ENCODE data around the gene ACOXL. TPM values are rescaled to one million over a fixed set of nuclear protein-coding genes. Genes with fewer than 3 reads are reported as not detected.

ACOXL gene
- total RNA-seq, 2 experiments from 2014 or later: not detected

GRCh38 chr2:110979471-110980338 is 247.3 kb downstream of the ACOXL start:
- H3K4me3 Mint-ChIP-seq: no peak overlapping the region
- H3K27ac Mint-ChIP-seq: no peak overlapping the region
- H3K4me1 Mint-ChIP-seq: peaks cover 4% of the 10 kb centered on the region
- peaks cover 7% of the 10 kb centered on the region for H3K27me3 Mint-ChIP-seq
- ATAC-seq (ENCODE audit: low read depth) (no peak), DNase-seq (no peak)
- no peaks in the 10 kb centered on the region for H3K9me3 Mint-ChIP-seq
- POLR2A ChIA-PET: no interaction called here
- H3K36me3 Mint-ChIP-seq: no peaks in the 10 kb centered on the region

GRCh38 chr2:110980339-110981062 is 248.1 kb downstream of the ACOXL start:
- Mint-ChIP-seq H3K4me3 (no peak overlapping the region), H3K9me3 (no peaks in the 10 kb centered on the region), H3K36me3 (no peaks in the 10 kb centered on the region), H3K4me1 (peaks cover 4% of the 10 kb centered on the region), H3K27me3 (peaks cover 7% of the 10 kb centered on the region), H3K27ac (no peak overlapping the region)
- ATAC-seq (ENCODE audit: low read depth) (no peak), DNase-seq (no peak)
- POLR2A ChIA-PET: no interaction called here

GRCh38 chr2:110983133-110983532 is 250.8 kb downstream of the ACOXL start:
- H3K36me3 Mint-ChIP-seq: no peaks in the 10 kb centered on the region
- no peak overlapping the region for H3K4me3 Mint-ChIP-seq
- no peak for ATAC-seq (ENCODE audit: low read depth)
- H3K9me3 Mint-ChIP-seq: no peaks in the 10 kb centered on the region
- peaks cover 5% of the 10 kb centered on the region for H3K27me3 Mint-ChIP-seq
- no peak for DNase-seq
- H3K4me1 Mint-ChIP-seq: peaks cover 4% of the 10 kb centered on the region
- POLR2A ChIA-PET: no interaction called here
- H3K27ac Mint-ChIP-seq: no peak overlapping the region

- POLR2A ChIA-PET: no interaction called here
- H3K27ac Mint-ChIP-seq: no peak overlapping the region
- no peak for ATAC-seq (ENCODE audit: low read depth)
- peaks cover 3% of the 10 kb centered on the region for H3K9me3 Mint-ChIP-seq
- H3K4me1 Mint-ChIP-seq: peaks cover 4% of the 10 kb centered on the region
- peaks cover 3% of the 10 kb centered on the region for H3K36me3 Mint-ChIP-seq
- H3K27me3 Mint-ChIP-seq: peaks cover 5% of the 10 kb centered on the region
- DNase-seq: no peak
- H3K4me3 Mint-ChIP-seq: no peak overlapping the region
Measured at GRCh38 chr2:110984694-110985490, 252.5 kb downstream of the ACOXL start.

- no peak overlapping the region for H3K4me3 Mint-ChIP-seq
- ATAC-seq (ENCODE audit: low read depth): no peak
- H3K27ac Mint-ChIP-seq: no peak overlapping the region
- peaks cover 3% of the 10 kb centered on the region for H3K36me3 Mint-ChIP-seq
- no peak for DNase-seq
- peaks cover 2% of the 10 kb centered on the region for H3K27me3 Mint-ChIP-seq
- POLR2A ChIA-PET: no interaction called here
- H3K4me1 Mint-ChIP-seq: peaks cover 20% of the 10 kb centered on the region
- peaks cover 7% of the 10 kb centered on the region for H3K9me3 Mint-ChIP-seq
Measured at GRCh38 chr2:110990440-110990839, 258.1 kb downstream of the ACOXL start.

- peaks cover 20% of the 10 kb centered on the region for H3K4me1 Mint-ChIP-seq
- H3K9me3 Mint-ChIP-seq: peaks cover 7% of the 10 kb centered on the region
- POLR2A ChIA-PET: no interaction called here
- peaks cover 3% of the 10 kb centered on the region for H3K36me3 Mint-ChIP-seq
- no peak overlapping the region for H3K4me3 Mint-ChIP-seq
- peaks cover 3% of the 10 kb centered on the region for H3K27me3 Mint-ChIP-seq
- no peak overlapping the region for H3K27ac Mint-ChIP-seq
- DNase-seq: no peak
- ATAC-seq (ENCODE audit: low read depth): no peak
Measured at GRCh38 chr2:110991911-110992310, 259.5 kb downstream of the ACOXL start.

GRCh38 chr2:110992886-110993285 is 260.5 kb downstream of the ACOXL start:
- no peak overlapping the region for H3K27ac Mint-ChIP-seq
- POLR2A ChIA-PET: no interaction called here
- peaks cover 6% of the 10 kb centered on the region for H3K27me3 Mint-ChIP-seq
- ATAC-seq (ENCODE audit: low read depth): no peak
- no peak overlapping the region for H3K4me3 Mint-ChIP-seq
- H3K36me3 Mint-ChIP-seq: peaks cover 3% of the 10 kb centered on the region
- H3K9me3 Mint-ChIP-seq: peaks cover 7% of the 10 kb centered on the region
- no peak for DNase-seq
- peaks cover 20% of the 10 kb centered on the region for H3K4me1 Mint-ChIP-seq

GRCh38 chr2:110993557-110994231 is 261.3 kb downstream of the ACOXL start:
- DNase-seq: no peak
- Mint-ChIP-seq H3K4me3 (peak overlapping the region; percentile 45), H3K36me3 (peaks cover 2% of the 10 kb centered on the region), H3K27me3 (peaks cover 6% of the 10 kb centered on the region), H3K9me3 (peaks cover 5% of the 10 kb centered on the region), H3K27ac (no peak overlapping the region), H3K4me1 (peaks cover 20% of the 10 kb centered on the region)
- ATAC-seq (ENCODE audit: low read depth): no peak
- POLR2A ChIA-PET: no interaction called here

GRCh38 chr2:110994250-110994961 is 262.0 kb downstream of the ACOXL start:
- Mint-ChIP-seq H3K9me3 (peaks cover 4% of the 10 kb centered on the region), H3K36me3 (no peaks in the 10 kb centered on the region), H3K27ac (no peak overlapping the region), H3K27me3 (peaks cover 6% of the 10 kb centered on the region), H3K4me3 (peak overlapping the region; percentile 45), H3K4me1 (peaks cover 20% of the 10 kb centered on the region)
- DNase-seq (no peak), ATAC-seq (ENCODE audit: low read depth) (peak; percentile 39)
- POLR2A ChIA-PET: no interaction called here

- ATAC-seq (ENCODE audit: low read depth): no peak
- POLR2A ChIA-PET: no interaction called here
- Mint-ChIP-seq H3K9me3 (peaks cover 8% of the 10 kb centered on the region), H3K36me3 (no peaks in the 10 kb centered on the region), H3K27me3 (peaks cover 10% of the 10 kb centered on the region), H3K4me1 (peaks cover 24% of the 10 kb centered on the region), H3K27ac (no peak overlapping the region), H3K4me3 (no peak overlapping the region)
- DNase-seq: no peak
Measured at GRCh38 chr2:110995911-110996310, 263.5 kb downstream of the ACOXL start.

- peaks cover 15% of the 10 kb centered on the region for H3K27me3 Mint-ChIP-seq
- no peak overlapping the region for H3K4me3 Mint-ChIP-seq
- H3K9me3 Mint-ChIP-seq: peaks cover 7% of the 10 kb centered on the region
- H3K36me3 Mint-ChIP-seq: peaks cover 4% of the 10 kb centered on the region
- POLR2A ChIA-PET: no interaction called here
- ATAC-seq (ENCODE audit: low read depth) (no peak), DNase-seq (no peak)
- H3K4me1 Mint-ChIP-seq: peaks cover 25% of the 10 kb centered on the region
- no peak overlapping the region for H3K27ac Mint-ChIP-seq
Measured at GRCh38 chr2:110997331-110998045, 265.1 kb downstream of the ACOXL start.

GRCh38 chr2:110998311-110998710 is 265.9 kb downstream of the ACOXL start:
- peaks cover 7% of the 10 kb centered on the region for H3K9me3 Mint-ChIP-seq
- POLR2A ChIA-PET: no interaction called here
- H3K27me3 Mint-ChIP-seq: peaks cover 15% of the 10 kb centered on the region
- H3K4me3 Mint-ChIP-seq: no peak overlapping the region
- DNase-seq (no peak), ATAC-seq (ENCODE audit: low read depth) (no peak)
- no peak overlapping the region for H3K27ac Mint-ChIP-seq
- peaks cover 20% of the 10 kb centered on the region for H3K4me1 Mint-ChIP-seq
- peaks cover 4% of the 10 kb centered on the region for H3K36me3 Mint-ChIP-seq

All from activated naive CD8-positive, alpha-beta T cell treated with anti-CD3 and anti-CD28 coated beads, Interleukin-2, amount 10 ng/mL, durations not matched to agents 7 days and 5 days (primary cell).